GM18508 (cell line): ENCODE results near the gene DNAAF5.
"Not testable (repeated sequence)": the region's sequence is repeated elsewhere in the genome, so short reads cannot be mapped to it uniquely, and the experiment has no call there.

ENCODE experiments used
- ATAC-seq: cut with Tn5 transposase; IDR thresholded peaks from one replicate; pipeline ENCODE4 v1.9.1; 2021; ENCODE audit warnings: moderate number of reproducible peaks; ENCODE audit not compliant: insufficient read depth, unreplicated experiment

Gene DNAAF5

DNA sequence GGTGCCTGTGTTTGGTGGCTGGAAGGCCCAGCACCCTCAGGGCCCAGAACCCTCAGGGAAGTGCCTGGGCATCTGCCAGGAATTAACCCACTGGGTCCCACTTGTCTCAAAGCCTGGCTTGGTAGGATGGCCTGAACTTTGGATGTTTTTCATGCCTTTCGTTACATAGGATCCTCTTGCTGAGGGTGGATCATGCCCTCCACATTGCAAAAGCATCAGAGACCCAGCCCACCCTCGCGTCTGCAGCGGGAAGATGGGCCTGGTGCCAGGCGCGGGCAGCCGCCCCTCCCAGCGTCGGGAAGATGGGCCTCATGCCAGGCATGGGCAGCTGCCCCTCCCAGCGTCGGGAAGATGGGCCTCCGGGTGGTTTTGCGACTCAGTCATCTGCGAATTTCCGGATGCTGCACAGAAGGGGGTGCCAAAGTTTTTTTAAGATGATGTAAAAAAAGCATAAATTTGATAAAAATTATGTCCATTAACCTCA, 52.5 kb downstream of the DNAAF5 start:
- no peak for ATAC-seq

DNA sequence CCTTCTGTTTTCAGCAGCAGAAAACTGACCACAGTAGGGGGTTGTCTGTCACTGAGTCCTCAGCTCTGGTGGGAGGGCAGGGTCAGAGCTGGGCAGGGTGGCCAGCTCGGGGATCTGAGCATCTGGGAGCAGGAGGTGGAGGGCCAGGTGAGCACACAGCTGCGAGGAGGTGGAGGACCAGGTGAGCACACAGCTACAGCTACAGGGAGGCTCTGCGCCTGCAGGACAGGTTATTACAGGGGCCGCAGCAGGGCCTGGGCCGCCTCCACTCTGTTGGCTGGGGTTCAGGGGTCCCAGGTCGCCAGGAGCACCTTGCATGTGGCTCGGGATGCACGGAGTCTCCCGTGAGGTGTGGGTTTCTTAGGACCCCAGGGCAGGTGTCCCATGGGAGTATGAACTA, 53.0 kb downstream of the DNAAF5 start:
- ATAC-seq = no peak

DNA sequence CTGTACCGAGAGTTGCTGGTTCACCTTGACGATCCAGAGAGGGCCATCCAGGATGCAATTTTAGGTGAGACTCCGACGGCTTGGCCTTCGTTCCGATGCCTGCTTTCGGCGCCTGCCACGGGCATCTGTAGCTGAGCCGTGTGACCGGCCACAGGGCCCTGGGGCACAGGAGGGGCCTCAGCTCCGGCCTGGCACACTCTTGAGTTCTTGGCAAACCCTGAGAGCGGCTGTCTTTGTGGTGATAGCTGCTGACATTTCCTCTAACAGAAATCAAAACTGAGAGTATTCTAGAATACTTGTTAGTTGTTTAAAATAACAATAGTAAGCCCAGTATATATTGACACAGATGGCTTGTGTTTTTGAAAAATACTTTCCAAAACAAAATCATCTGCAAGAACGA, 53.6 kb downstream of the DNAAF5 start:
- ATAC-seq = no peak

DNA sequence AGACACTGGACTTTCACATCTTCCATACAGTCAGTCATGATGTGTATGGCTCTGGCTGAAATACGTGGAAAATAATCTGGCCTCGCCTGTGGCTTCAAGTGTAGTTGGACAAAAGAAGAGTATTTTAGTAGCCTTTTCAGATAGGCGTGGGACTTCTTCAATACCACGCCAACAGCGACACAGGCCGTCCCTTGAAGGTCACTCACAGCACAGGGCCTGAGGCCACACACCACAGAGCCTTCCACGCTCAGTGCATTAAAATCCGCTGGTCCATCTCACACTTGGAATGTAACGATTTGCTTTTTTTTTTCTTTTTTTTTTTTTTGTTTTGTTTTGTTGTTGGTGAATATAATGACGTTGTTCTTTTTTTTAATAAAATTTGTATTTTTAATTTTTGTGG, 54.0 kb downstream of the DNAAF5 start:
- ATAC-seq = no peak

DNA sequence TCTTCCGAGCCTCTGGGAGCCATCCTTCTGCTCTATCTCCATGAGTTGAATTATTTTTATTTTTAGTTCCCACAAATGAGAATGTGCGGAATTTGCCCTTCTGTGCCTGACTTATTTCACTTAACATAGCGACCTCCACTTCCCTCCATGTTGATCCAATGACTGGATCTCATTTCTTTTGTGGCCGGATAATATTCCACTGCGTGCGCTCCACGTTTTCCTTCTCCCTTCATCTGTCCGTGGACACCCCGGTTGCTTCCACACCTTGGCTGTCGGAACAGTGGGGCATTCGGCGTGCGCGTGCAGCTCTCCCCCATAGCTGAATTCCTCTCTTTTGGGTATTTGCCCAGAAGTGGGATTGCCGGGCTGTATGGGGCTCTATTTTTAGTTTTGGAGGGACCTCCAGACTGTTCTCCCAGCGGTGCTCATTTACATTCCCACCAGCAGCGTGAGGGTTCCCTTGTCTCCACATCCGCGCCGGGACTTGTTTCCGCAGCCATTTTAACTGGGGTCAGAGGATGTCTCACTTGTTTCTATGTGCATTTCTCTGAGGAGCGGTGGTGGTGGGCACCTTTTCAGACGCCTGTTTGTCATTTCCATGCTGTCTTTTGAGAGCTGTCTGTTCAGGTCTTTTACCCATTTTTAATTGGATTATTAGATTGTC, 54.8 kb downstream of the DNAAF5 start:
- ATAC-seq = no peak

DNA sequence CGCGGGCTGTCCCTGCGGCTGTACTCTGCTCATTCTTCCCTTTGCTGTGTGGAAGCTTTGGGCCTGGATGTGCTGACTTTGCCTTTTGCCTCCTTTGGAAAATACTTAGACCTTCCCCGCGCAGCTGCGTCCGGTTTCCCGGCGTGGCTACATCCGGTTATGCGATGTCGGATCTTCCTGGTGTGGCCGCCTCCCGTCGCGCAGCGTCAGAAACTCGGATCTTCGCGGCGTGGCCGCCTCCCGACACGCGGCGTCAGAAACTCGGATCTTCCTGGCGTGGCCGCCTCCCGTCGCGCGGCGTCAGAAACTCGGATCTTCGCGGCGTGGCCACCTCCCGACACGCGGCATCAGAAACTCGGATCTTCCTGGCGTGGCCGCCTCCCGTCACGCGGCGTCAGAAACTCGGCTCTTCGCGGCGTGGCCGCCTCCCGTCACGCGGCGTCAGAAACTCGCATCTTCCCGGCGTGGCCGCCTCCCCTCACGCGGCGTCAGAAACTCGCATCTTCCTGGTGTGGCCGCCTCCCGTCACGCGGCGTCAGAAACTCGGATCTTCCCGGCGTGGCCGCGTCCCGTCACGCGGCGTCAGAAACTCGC, 55.5 kb downstream of the DNAAF5 start:
- ATAC-seq = no peak

DNA sequence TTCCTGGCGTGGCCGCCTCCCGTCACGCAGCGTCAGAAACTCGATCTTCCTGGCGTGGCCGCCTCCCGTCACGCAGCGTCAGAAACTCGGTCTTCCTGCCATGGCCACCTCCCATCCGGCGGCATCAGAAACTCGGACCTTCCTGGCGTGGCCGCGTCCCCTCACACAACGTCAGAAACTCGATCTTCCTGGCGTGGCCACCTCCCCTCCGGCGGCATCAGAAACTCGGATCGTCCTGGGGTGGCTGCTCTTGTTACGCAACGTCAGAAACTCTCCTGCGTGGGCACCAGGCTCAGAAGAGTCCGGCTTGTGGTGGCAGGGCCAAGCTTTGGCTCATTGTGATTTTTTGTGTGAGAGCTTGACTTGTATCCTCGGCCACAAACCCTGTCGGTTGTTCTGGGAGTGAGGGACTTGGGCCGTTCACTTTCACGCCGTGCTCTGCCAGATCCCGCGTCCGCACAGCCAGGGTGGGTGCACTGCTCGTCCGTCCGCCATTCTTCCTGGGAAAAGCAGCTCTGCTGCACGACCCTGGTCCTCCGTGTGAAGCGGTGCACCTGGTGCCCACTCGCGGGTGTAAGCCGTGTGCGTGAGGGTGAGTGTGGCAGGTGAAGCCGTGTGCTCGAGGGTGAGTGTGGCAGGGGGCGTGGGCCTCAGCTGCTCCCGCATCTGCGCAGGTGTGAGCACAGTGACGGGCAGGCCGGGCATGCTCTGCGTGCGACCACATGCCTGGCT, 56.4 kb downstream of the DNAAF5 start:
- ATAC-seq = no peak

DNA sequence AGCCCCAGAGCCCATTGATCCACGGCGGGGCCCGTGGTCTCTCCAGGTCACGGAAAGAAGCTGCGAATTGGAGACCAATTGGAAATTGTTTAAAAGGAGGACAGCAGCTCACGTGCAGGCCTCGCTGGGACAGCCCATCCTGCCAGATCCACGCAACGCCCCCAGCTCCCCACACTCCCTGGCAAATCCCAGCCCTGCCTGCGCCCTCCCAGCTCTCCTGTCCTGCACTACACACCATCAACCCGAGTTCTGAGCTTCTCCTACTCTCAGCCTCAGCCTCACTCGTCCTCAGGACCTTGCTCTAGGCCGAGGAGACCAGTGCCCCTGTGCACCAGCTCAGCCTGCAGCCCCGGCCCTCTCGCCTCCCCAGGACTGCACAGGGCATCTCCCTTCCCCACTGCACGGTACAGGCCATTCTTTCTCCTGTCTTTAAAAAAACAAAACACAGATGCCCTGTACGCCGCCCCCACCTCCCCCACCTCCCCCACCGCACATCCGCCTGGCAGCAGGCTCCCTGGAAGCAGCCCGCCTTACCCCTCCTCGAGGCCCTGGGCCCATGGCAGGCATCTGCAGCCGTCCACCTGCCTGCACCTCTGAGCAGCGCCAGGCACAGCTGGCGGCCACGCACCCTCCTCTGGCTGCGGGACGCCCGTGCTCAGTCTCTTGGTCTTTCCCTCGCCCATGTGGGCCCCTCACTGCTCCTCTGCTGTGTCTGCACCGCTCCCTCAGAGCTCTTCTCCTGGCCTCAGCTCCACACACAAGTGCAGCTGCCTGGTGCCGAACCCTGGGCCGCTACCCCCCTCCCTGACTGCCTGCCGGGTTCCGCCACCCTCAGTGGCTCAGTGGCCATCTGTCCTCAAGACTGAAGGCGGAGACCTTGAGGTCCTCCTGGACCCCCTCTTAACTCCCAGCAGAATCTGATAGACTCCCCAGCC, 57.3 kb downstream of the DNAAF5 start:
- ATAC-seq = no peak

DNA sequence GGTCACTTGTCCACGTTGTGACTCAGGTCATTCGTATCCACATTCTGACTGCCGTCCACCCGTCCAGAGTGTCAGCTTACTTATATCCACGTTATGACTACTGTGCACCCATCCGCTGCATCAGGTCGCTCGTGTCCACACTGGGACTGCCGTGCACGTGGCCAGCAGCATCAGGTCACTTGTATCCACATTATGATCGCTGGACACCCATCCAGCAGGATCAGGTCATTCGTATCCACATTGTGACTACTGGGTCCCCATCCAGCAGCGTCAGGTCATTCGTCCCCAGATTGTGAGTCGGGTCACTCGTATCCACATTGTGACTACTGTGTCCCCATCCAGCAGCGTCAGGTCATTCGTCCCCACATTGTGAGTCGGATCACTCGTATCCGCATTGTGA, 58.5 kb downstream of the DNAAF5 start:
- ATAC-seq = no peak

DNA sequence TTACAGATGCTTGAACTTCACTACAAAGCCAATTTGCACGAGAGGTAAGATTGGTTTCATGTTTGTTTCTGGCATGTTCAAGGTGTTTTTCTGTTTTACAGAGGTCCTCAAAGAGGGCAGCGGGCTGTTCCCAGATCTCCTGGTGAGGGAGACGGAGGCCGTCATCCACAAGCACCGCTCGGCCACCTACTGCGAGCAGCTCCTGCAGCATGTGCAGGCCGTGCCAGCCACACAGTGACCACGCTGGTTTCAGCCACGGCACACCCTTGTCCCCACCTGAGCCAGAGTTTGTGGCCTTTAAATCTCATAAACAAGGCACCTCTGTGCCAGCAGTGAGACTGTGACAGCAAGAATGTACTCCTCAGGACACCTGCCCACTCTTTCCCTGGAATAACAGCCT, 58.9 kb downstream of the DNAAF5 start:
- no peak for ATAC-seq

DNA sequence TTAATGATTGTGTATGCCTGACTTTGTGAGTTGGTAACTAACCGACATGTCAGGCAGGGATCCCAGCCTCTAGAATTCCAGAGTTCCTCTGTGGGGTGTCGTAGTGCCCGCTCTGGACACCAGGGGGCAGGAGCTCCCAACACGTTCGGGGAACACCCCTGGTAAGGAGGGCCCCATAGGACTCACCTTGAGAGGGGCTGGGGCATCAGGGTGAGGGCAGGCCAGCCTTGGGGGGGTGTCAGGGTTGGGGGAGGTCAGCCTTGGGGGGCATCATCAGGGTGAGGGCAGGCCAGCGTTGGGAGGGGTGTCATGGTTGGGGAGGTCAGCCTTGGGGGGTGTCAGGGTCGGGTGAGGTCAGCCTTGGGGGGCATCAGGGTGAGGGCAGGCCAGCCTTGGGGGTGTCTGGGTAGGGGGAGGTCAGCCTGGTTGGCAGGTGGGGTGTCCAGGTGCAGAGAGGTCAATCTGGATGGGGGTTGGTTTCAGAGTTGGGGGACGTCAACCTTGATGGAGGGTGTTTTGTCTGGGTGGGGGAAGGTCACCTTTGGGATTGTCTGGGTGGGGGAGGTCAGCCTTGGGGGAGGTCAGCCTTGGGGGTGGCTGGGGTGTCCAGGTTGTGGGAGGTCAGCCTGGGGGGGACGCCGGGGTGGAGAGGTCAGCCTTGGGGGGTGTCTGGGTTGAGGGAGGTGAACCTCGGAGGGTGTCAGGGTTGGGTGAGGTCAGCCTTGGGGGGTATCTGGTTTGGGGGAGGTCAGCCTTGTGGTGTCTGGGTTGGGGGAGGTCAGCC, 60.2 kb downstream of the DNAAF5 start:
- no peak for ATAC-seq

DNA sequence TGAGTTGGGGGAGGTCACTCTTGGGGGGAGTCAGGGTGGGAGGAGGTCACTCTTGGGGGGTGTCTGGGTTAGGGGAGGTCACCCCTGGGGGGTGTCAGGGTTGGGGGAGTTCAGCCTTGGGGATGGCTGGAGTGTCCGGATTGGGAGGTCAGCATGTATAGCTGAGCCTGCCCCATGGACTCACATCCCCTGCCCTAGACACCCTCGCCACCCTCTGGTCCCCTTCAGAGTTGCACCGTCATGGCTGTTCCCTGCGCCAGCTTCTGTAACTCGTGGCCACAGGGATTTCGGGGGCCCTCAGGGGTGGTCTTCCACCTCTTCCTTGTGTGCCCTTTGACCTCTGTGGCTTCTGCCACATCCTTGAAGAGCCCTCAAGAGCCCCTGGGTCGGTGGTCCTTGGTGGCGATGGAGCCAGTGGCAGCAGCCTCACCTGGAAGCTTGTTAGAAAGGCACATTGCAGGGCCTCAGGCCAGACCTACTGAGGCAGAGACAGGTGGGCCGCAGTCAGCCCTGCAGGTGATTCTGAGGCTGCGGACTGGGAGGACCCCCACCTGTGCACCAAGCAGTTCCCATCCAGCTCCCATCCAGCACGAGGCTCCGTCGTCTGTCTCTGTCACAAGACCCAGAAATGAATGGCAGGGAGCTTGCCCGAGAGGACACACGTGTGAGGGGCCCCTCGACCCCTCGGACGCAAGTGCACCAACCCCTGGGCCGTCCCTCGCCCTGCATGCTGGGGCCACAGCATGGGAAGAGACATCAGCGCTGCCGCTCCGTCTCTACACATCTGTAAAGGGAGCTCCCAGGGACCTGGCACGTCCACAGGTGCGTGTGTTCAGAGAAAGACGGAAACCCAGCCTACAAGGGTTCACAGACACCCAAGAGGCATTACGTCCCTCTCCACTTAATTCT, 61.1 kb downstream of the DNAAF5 start:
- no peak for ATAC-seq

DNA sequence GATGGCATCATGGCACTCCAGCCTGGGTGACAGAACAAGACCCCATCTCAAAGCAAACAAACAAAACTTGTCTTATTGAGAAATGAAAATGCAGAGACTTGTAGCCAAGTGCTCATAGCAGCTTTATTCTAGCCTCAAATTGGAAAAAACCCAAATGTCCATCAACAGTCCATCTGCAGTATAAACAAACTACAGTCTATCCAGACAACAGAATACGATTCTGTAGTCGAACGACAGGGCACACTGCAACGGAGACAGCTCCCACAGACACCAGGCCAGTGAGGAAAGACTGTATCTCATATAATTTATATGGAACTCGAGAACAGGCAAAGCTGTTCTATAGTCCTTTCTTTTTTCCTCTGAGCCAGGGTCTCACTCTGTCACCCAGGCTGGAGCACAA, 65.0 kb downstream of the DNAAF5 start:
- ATAC-seq = no peak

DNA sequence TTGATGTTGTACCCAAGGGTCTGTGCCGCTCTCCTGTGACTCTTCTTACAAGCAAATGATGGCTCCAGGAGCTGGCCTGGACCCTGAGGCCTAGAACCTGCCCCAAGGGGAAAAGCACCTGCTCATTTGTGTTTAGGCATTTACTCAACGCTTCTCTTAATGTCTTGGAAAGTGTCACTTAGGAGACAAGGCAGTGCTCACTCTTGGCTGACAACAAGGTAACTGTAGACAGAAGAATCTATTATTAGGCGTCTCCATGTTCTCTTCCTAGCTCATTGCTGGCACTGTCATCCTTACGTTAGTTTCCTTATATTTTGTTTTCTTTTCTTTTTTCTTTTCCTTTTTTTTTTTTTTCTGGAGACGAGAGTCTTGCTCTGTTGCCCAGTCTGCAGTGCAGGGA, 67.7 kb downstream of the DNAAF5 start:
- ATAC-seq = no peak

DNA sequence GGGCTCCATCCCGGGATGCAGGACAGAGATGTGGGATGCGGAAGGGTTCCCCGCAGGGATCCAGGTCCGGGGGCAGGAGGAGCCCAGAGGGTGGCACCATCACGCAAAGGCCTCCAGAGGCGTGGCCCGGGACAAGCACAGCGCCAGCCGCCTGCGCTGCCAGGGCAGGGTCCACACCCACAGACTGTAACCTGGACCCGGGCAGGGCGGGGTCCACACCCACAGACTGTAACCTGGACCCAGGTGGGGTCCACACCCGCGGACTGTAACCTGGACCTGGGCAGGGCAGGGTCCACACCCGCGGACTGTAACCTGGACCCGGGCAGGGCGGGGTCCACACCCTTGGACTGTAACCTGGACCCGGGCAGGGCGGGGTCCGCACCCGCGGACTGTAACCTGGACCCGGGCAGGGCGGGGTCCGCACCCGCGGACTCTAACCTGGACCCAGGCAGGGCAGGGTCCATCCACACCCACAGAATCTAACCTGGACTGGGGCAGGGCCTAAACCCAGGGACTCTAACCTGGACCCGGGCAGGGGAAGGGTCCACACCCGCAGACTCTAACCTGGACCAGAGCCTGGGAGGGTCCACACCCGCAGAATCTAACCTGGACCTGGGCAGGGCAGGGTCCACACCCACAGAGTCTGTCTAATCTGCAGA, 68.3 kb downstream of the DNAAF5 start:
- ATAC-seq = no peak

DNA sequence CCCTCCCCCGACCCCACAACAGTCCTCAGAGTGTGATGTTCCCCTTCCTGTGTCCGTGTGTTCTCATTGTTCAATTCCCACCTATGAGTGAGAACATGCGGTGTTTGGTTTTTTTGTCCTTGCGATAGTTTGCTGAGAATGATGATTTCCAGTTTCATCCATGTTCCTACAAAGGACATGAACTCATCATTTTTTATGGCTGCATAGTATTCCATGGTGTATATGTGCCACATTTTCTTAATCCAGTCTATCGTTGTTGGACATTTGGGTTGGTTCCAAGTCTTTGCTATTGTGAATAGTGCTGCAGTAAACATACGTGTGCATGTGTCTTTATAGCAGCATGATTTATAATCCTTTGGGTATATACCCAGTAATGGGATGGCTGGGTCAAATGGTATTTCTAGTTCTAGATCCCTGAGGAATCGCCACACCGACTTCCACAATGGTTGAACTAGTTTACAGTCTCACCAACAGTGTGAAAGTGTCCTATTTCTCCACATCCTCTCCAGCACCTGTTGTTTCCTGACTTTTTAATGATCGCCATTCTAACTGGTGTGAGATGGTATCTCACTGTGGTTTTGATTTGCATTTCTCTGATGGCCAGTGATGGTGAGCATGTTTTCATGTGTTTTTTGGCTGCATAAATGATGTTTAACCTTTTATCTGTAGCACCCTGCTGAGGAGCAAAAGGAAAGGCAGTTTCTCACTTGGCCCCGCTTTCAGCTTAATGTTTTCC, 70.1 kb downstream of the DNAAF5 start:
- not testable (repeated sequence) for ATAC-seq

DNA sequence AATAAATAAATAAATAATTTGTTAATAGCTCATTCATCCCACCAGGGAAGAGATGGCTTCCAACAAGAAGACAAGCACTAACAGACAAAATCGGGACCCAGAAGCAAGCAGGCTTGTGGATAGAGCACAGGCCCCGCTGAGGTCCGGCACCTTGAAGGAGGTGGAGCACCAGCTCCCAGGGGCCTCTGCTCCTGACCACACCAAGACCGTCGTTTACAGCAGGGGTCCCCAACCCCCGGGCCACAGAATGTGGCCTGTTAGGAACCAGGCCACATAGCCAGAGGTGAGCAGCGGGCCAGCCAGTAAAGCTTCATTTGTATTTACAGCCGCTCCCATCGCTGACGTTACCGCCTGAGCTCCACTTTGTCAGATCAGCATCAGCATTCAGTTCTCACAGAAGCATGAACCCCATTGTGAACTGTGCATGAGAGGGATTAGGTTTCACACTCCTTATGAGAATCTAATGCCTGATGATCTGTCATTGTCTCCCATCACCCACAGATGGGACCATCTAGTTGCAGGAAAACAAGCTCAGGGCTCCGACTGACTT, 72.5 kb downstream of the DNAAF5 start:
- no peak for ATAC-seq
